Activated gamma-delta T cell (primary cell): ENCODE data around the gene KCNH4.
"Not testable (repeated sequence)": the region's sequence is repeated elsewhere in the genome, so short reads cannot be mapped to it uniquely, and the experiment has no call there.

Experiments
- DNase-seq: peaks from one replicate; lab custom pipeline; 2025; lab: John Stamatoyannopoulos, UW

The KCNH4 gene

GRCh38 chr17:42193969-42194899 is 13.3 kb upstream of the KCNH4 start, which contains the start of gene GHDC:
TSS of gene GHDC (minus strand) at chr17:42194494. CDS start at chr17:42193581, 913 bp downstream.
- DNase-seq: no peak

- DNase-seq: no peak
Measured at GRCh38 chr17:42193216-42193968, 12.4 kb upstream of the KCNH4 start.

- no peak for DNase-seq
Measured at GRCh38 chr17:42192189-42193126, 11.5 kb upstream of the KCNH4 start.

GRCh38 chr17:42191275-42191608 is 10.3 kb upstream of the KCNH4 start:
- no peak for DNase-seq

- no peak for DNase-seq
Measured at GRCh38 chr17:42190491-42191274, 9.7 kb upstream of the KCNH4 start.

GRCh38 chr17:42189651-42189965 is 8.7 kb upstream of the KCNH4 start:
- no peak for DNase-seq

GRCh38 chr17:42188749-42189650 is 8.1 kb upstream of the KCNH4 start:
- DNase-seq: no peak

GRCh38 chr17:42187833-42188232 is 6.9 kb upstream of the KCNH4 start:
- DNase-seq: no peak

GRCh38 chr17:42186191-42186590 is 5.2 kb upstream of the KCNH4 start:
- not testable (repeated sequence) for DNase-seq

GRCh38 chr17:42185621-42185930 is 4.6 kb upstream of the KCNH4 start:
- DNase-seq: no peak

GRCh38 chr17:42184713-42185620 is 4.0 kb upstream of the KCNH4 start, which contains the start of gene HCRT:
TSS of gene HCRT (minus strand) at chr17:42185452. CDS start at chr17:42185365, 87 bp downstream.
- no peak for DNase-seq

GRCh38 chr17:42183741-42184711 is 3.1 kb upstream of the KCNH4 start:
- DNase-seq: peak; percentile 67

- no peak for DNase-seq
Measured at GRCh38 chr17:42182927-42183734, 2.2 kb upstream of the KCNH4 start.

GRCh38 chr17:42181851-42182207 is 887 bp upstream of the KCNH4 start:
- no peak for DNase-seq

GRCh38 chr17:42180411-42180921 is 476 bp downstream of the KCNH4 start:
- DNase-seq: no peak

- DNase-seq: no peak
Measured at GRCh38 chr17:42179911-42180410, 981 bp downstream of the KCNH4 start.

- no peak for DNase-seq
Measured at GRCh38 chr17:42179335-42179734, 1.6 kb downstream of the KCNH4 start.
